ENCODE results near the gene CNGA3. TPM values are rescaled to one million over a fixed set of nuclear protein-coding genes. Genes with fewer than 3 reads are reported as not detected.

CNGA3 gene
- total RNA-seq, 4 donors from 2014 or later: 0.40 to 1.8 (median 1.6) TPM; not detected in 1

GRCh38 chr2:98446850-98447249 is 100.6 kb downstream of the CNGA3 start:
- peak overlapping the region; percentile 82 to 89 (median 88) for H3K27ac ChIP-seq
- WGBS, 2 donors (ENCODE audit: low coverage in 1 of 2): 70 to 83% methylated on average over 6 of the region's 6 CpGs
- intact Hi-C loops (cut with DNase I; ENCODE audit: low total_unique reads): loop anchor here (10.0 kb wide), 1 partner anchor 68 kb away; no protein-coding TSS in a partner anchor

More at GRCh38 chr2:98446850-98447249, 100.6 kb downstream of the CNGA3 start:
- Histone ChIP-seq H3K27me3 (no peaks in the 10 kb centered on the region), H3K4me3 (peak overlapping the region in 1 of 4 donors; percentile 83), H3K36me3 (no peaks in the 10 kb centered on the region), H3K4me1 (peaks cover 5 to 65% (median 26%) of the 10 kb centered on the region in 4 donors), H3K9me3 (no peaks in the 10 kb centered on the region)
- DNase-seq: no peak
- no peak for TF ChIP-seq POLR2AphosphoS5 (IDR thresholded peaks at IDR 0.05)
- TF ChIP-seq, protein P1, sequence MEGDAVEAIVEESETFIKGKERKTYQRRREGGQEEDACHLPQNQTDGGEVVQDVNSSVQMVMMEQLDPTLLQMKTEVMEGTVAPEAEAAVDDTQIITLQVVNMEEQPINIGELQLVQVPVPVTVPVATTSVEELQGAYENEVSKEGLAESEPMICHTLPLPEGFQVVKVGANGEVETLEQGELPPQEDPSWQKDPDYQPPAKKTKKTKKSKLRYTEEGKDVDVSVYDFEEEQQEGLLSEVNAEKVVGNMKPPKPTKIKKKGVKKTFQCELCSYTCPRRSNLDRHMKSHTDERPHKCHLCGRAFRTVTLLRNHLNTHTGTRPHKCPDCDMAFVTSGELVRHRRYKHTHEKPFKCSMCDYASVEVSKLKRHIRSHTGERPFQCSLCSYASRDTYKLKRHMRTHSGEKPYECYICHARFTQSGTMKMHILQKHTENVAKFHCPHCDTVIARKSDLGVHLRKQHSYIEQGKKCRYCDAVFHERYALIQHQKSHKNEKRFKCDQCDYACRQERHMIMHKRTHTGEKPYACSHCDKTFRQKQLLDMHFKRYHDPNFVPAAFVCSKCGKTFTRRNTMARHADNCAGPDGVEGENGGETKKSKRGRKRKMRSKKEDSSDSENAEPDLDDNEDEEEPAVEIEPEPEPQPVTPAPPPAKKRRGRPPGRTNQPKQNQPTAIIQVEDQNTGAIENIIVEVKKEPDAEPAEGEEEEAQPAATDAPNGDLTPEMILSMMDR (IDR thresholded peaks at IDR 0.05): no peak
- no peak for TF ChIP-seq POLR2A (IDR thresholded peaks at IDR 0.05)
- no peak for TF ChIP-seq EP300 (IDR thresholded peaks at IDR 0.05; ENCODE audit: low read depth)
- in situ Hi-C loops (cut with MboI; ENCODE audit: low pct_ligation_motif_present in 1 of 4, low pct_unique_long_range_greater_than_20kb in 1 of 4, low sequenced_read_pairs in 3 of 4): no loop called here

Other genes starting within 250 kb of the CNGA3 start
- 10 to 100 TPM; 22.8 to 35.8 (median 25.4) TPM for gene INPP4A, start 98.4 kb downstream of the CNGA3 start, total RNA-seq